Measurements from ENCODE around the gene NDUFV2.
"Not testable (repeated sequence)": the region's sequence is repeated elsewhere in the genome, so short reads cannot be mapped to it uniquely, and the experiment has no call there.

NDUFV2 gene

DNA sequence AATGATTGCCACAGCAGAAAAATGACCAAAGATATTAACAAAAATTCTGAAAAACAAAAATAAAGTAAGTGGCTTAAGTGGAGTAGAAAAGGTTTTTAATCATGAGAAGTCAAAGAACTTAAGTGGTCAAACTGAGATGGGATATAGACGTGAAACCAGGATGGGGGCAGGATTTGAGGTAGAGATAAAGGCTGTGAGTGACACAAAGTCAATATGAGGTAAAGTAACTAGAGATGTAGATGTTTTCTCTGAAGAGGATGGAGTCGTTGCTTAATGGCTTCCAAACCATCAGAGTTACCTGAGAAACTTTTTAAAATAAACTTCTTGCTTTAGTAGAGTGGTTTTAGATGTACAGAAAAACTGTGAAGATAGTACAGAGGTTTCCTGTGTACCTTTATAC lies 55.3 kb downstream of the NDUFV2 start:
- no peak for ATAC-seq

DNA sequence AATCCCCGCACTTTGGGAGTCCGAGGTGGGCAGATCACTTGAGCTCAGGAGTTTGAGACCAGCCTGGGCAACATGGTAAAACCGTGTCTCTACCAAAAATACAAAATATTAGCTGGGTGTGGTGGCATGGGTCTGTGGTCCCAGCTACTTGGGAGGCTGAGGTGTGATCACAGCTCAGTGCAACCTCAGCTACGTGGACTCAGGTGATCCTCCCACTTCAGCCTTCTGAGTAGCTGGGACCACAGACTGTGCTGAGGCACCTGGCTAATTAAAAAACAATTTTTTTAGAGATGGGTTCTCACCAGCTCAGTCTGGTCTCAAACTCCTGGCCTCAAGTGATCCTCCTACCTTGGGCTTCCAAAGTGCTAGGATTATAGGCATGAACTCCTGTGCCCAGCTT lies 57.5 kb downstream of the NDUFV2 start:
- ATAC-seq, result no peak

DNA sequence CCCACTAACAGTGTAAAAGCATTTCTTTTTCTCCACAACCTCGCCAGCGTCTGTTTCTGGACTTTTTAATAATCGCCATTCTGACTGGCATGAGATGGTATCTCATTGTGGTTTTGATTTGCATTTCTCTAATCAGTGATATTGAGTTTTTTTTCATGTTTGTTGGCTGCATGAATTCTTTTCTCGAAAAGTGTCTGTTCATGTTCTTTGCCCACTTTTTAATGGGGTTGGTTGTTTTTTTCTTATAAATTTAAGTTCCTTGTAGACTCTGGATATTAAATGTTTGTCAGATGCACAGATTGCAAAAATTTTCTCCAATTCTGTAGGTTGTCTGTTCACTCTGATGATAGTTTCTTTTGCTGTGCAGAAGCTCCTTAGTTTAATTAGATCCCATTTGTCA lies 60.2 kb downstream of the NDUFV2 start:
- not testable (repeated sequence) for ATAC-seq

DNA sequence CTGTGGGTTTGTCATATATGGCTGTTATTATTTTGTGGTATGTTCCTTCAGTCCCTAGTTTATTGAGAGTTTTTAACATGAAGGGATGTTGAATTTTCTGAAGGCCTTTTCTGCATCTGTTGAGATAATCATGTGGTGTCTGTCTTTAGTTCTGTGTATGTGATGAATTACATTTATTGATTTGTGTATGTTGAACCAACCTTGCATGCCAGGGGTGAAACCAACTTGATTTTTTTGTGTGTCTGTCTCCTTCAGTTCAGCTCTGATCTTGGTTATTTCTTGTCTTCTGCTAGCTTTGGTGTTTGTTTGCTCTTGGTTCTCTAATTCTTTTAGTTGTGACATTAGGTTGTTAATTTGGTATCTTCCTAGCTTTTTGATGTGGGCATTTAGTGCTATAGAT lies 61.6 kb downstream of the NDUFV2 start:
- ATAC-seq, result not testable (repeated sequence)

DNA sequence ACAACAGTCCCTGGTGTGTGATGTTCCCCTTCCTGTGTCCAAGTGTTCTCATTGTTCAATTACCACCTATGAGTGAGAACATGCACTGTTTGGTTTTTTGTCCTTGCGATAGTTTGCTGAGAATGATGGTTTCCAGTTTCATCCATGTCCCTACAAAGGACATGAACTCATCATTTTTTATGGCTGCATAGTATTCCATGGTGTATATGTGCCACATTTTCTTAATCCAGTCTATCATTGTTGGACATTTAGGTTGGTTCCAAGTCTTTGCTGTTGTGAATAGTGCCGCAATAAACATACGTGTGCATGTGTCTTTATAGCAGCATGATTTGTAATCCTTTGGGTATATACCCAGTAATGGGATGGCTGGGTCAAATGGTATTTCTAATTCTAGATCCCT lies 63.4 kb downstream of the NDUFV2 start:
- ATAC-seq, result not testable (repeated sequence)

DNA sequence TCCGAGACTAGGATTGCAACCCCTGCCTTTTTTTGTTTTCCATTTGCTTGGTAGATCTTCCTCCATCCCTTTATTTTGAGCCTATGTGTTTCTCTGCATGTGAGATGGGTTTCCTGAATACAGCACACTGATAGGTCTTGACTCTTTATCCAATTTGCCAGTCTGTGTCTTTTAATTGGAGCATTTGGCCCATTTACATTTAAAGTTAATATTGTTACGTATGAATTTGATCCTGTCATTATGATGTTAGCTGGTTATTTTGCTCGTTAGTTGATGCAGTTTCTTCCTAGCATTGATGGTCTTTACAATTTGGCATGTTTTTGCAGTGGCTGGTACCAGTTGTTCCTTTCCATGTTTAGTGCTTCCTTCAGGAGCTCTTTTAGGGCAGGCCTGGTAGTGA lies 67.0 kb downstream of the NDUFV2 start:
- ATAC-seq, result not testable (repeated sequence)

DNA sequence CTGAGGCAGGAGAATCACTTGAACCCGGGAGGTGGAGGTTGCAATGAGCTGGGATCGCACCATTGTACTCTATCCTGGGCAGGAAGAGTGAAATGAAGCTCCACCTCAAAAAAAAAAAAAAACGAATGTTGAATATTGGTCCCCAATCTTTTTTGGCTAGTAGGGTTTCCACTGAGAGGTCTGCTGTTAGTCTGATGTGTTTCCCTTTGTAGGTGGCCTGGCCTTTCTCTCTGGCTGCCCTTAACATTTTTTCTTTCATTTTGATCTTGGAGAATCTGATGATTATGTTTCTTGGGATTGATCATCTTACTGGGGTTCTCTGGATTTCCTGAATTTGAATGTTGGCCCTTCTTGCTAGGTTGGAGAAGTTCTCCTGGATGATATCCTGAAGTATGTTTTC lies 69.4 kb downstream of the NDUFV2 start:
- ATAC-seq, result not testable (repeated sequence)

DNA sequence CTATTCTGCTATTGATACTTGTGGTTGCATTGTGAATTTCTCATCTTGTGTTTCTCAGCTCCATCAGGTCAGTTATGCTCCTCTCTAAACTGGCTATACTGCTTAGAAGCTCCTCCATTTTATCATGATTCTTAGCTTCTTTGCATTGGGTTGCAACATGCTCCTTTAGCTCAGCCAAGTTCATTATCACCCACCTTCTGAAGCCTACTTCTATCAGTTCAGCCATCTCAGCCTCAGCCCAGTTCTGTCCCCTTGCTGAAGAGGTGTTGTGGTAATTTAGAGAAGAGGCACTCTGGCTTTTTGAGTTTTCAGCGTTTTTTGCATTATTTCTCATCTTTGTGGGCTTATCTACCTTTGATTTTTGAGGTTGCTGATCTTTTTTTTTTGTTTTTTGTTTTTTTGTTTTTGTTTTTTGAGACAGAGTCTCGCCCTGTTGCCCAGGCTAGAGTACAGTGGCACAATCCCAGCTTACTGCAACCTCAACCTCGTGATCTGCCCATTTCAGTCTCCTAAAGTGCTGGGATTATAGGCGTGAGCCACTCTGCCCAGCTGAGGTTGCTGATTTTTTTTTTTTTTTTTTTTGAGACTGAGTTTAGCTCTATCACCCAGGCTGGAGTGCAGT lies 70.1 kb downstream of the NDUFV2 start:
- no peak for ATAC-seq

DNA sequence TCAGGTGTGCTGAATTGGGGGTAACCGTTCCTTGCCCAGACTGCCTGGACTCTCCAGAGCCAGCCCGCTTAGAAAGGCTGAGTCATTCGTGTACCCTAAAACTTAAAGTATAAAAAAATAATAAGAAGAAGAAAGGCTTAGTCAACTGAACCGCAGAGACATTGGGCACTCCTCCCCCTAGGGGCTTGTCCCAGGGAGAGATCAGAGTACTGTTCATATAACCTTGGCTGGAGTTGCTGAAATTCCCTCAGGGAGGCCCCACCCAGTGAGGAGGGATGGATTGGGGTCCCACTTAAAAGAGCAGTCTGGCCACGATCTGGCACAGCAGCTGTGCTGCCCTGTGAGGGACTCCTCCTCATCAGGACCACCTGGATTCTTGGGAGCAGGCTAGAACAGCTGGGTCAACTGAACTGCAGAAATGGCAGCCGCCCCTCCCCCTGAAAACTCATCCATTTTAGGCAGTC lies 71.3 kb downstream of the NDUFV2 start:
- peak; percentile 81 to 87 for ATAC-seq

DNA sequence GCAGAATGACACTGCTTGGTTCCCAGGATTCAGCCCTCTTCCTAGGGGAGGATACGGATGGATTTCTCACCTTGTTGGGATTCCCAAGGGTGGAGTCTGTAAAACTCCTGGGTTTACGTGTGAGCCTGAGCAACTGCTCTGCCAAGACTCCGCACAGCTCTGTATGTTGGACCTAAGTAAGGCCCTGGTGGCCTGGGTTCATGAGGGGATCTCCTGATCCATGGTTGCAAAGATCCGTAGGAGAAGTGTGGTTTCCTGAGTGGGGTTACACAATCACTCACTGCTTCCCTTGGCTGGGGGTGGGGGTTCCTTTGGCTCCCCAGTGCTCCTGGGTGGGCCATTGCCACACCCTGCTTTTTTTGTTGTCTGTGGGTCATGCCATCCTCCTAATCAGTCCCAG lies 71.8 kb downstream of the NDUFV2 start:
- ATAC-seq, result no peak

DNA sequence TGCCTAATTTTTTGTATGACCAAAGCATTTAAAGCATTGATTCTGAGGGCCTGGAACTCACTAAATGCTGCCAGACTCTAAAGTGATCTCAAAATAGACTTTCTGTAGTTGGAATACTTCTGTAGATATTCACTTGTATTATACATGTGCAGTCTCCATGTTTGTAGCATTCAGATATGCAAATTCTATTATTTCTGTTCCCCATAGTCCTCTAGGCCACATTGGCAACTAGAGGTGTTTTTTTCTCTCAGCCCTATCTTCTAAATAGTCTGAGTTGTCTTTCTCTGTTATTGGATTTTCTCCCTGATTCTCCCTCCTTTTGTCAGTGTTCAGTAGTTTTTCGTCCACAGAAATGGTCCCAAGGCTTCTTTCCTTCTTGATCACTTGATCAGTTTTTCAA lies 72.6 kb downstream of the NDUFV2 start:
- ATAC-seq, result no peak

DNA sequence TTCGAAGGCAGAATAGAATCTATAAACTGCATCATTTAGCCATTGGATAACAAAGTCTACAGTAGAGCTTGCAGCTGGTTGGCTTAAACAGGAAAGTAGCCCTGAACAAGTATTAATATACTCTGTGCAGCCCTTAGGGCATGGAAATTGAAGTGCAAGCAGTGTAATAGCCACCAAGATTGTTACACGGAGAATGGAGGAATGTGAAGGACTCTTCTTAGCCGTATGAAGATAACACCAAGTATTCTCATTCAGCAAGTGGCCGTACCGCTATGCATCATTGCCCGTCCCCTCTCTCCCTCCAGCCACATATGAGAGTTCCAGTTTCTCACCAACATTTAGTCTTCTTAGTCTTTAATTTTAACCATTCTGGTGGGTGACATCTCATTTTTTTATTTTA lies 74.5 kb downstream of the NDUFV2 start:
- no peak for ATAC-seq

DNA sequence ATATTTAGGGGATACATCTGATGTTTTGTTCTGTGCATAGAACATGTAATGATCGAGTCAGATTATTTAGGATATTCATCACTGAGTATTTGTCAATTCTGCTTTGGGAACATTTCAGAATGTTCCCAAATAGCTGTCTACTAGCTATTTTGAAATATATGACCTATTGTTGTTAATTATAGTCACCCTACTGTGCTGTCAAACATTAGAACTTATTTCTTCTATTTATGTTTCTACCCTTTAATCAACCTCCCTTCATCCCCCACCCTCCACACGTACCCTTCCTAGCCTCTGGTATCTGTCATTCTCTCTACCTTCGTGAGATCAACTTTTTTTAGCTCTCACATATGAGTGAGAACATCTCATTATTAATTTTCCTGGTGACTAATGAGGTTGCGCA lies 75.0 kb downstream of the NDUFV2 start:
- peak; percentile 39 to 46 for ATAC-seq

DNA sequence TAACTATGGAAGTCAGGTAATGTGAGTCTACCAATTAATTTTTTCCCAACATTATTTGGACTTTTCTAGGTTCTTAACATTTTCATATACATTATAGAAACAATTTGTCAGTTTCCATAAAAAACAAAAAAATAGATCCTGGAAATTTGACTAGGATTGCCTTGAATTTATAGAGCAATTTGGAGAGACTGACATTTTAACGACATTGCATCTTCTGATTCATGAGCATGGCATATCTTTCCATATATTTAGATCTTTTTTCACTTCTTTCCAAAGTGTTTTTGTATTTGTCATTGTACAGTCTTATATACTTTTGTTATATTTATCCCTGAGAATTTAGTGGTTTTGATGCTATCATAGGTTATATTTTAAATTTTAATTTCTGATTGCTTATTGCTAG lies 76.1 kb downstream of the NDUFV2 start:
- no peak for ATAC-seq

DNA sequence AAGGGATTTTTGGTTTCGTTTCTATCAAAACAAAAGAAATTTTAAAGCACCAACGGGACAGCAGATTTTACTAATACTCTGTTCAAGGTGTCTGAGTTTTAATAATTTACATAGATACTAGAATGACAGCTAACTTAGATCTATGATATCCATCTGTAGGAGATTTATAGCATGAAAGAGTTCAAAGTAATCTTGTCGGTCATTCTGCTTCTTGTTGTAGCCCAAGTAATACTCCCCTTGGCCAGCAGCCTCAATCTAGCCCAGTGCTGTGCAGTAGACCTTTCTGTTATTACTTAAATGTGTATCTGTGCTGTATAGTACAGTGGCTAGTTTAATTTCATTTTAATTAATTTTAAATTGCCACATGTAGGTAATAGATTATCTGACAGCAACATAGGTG lies 78.8 kb downstream of the NDUFV2 start:
- ATAC-seq, result no peak

DNA sequence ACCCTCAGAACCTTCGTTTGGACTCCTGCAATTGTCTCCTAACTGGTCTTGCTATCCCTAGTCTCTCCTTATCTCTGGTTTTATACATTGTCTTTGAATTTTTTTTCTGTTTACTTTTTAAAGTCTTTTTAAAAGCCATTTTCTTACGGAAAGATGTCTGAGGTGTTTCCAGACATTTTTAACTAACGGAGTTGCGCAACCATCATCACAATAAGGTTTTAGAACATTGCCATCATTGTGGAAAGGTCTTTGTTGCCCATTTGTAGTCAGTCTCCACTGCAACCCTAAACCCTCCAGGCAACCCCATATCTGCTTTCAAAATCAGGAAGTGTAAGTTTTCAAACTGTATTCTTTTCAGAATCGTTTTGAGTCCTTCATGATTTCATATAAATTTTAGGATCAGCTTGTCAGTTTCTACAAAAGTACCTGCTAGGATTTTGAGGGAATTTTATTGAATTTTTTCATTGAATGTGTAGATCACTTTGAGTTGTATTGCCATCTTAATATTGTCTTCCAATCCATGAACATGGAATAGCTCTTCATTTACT lies 80.4 kb downstream of the NDUFV2 start:
- no peak for ATAC-seq

Data from activated CD4-positive, CD25-positive, alpha-beta regulatory T cell treated with anti-CD3 and anti-CD28 coated beads, Interleukin-2, amount 50 U/mL, for 24 hours (primary cell).